GM21367 (cell line): ENCODE results near the gene CCNY.

Experiments used
- ATAC-seq: cut with Tn5 transposase; IDR thresholded peaks from one replicate; pipeline ENCODE4 v1.9.1; 2021; ENCODE audit not compliant: unreplicated experiment

CCNY gene

GRCh38 chr10:35448687-35449662, 112.7 kb downstream of the CCNY start:
- ATAC-seq = no peak

DNA sequence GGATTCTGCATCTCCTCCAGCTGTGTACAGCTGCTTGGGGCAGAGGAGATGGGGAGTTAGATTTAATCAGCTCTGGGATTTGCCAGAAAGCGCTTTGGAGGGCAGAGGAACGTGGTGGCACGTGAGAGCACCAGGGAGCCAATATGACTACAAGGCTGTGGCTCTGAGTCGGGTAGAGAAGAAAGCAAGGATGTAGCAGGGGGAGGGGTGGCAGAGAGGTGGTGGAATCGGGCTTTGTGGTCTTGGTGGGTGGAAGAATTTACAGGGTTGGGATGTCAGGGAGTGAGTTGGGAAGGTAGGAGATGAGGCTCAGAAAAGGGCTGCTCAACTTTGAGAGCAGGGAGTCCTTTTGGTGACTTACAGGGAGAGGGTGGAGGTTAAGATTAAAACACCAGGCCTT, 113.6 kb downstream of the CCNY start:
- ATAC-seq = no peak

DNA sequence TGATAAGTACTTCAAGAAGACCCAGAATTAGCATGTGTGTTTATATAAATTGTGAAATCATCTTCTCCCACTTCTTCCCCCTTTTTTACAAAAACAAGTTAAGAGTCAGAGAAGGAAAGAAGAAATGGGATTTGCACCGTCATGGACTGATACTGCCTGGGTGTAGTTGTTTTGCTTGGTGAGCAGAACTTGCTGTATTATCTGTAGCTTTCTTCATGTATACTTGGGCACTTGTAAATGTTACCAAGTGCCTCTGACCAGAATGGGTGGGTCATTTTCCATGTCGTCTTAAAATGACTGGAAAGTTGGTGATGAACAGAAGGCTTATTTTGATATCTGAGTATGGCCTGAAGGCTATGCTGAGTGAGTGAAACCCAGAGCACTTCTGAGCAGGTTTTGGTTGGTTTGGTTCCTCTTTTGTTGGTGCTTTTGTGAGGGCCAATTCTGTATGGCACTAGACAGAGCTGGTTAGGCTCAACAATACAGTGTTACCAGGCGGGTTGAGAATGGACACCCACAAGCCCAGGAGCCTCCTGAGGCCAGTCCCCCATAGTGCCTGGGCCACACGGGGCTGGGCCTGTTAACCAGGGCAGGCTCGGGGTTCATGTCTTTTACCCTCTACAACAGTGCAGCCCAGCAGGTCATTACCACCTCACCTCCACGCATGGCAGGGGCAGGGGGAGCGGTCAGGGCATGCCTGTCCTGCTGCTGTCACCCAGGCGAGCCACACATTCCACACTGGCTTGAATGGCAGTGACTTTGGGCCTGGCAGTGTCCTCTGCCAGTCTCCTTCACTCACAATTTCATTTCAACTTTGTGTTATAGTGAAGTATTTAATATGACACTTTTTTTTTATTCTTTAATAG, 115.1 kb downstream of the CCNY start:
- ATAC-seq = peak; percentile 97

DNA sequence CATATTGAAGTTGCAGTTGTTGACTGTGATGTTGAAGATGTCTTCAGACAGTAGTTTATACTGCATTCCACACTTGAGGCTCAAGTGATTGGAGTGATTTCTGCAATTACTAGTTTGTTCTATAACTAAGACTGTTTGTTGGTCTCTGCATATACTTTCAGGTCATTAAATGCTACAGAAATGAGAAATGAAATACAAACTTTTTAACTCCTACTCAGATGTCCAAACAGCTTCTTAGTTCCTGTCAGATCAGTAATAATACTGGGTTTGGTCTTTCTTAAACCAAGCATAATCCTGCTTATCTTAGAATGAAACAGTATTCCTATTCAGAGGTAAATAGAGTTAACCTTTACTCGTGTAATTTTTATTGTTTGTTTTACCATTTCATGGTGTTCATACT, 115.9 kb downstream of the CCNY start:
- ATAC-seq = no peak

- ATAC-seq = no peak
Observed at GRCh38 chr10:35452847-35453246, 116.5 kb downstream of the CCNY start.

- no peak for ATAC-seq
Observed at GRCh38 chr10:35453855-35454532, 117.7 kb downstream of the CCNY start.

DNA sequence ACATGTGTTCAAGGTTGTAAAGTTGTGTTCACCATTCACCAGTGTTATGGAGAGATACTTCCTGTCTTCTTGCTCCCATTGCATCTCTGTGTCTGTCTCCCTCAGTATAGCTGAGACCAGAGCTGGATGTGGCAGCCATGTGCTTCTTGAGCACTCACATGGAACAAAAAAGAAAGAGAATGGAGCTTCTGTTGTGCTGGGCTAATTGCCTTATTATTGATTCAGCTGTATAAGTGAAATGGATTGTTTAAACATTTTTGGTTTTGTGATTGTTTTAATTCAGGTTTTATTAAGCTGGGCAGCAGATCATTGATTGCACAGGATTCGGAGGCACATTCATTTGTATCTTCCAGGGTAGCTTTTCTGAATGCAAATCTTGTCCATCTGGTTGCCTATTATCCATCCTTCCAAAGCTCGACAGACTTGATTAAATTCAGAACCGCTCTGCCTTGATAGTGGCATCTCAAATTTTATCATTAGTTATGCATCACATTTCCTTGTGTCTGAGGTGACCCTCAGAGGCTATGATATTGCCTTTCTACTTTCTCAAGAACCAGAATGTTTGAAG, 119.9 kb downstream of the CCNY start:
- no peak for ATAC-seq

DNA sequence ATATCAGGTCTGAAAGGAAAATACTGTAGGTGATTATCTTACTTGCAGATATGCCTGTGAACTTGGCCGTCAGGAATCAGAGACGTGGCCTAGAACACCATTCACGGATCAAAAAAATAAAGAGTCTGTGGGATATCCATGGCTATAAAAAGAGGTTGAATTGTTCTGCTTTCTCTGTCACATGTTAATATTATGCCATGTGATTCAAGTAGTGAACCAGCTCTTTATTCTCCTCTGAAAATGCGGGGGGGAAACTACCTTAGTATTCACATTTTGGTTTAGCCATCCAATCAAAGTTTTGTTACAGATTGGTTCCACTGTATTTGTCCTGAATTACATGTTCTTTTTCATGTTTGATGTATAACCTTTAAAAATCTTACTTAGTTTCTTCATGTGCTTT, 120.5 kb downstream of the CCNY start:
- ATAC-seq = no peak

GRCh38 chr10:35458500-35459448, 122.5 kb downstream of the CCNY start:
- ATAC-seq = no peak

GRCh38 chr10:35459449-35459847, 123.1 kb downstream of the CCNY start:
- no peak for ATAC-seq

GRCh38 chr10:35460852-35461460, 124.6 kb downstream of the CCNY start:
- no peak for ATAC-seq

DNA sequence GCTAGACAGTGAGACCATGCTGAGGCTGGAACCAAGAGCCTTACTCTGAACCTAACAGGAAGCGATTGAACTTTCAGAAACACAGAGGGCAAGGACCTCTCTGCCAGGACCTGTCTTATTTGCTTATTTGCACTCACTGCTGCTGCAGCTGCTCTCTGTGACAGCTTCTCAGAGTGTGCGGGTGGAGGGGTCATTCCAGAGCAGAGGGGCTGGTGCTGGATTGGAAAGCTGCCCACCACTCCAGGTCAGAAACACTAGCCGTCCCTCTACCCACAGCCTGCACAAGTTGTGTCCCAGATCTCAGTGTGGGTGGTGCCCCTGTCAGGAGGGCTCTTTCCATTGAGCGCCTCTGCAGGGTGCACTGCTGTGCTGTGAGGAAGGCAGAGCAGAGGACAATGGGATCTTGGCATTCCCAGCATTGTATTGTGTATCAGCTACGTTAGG, 126.2 kb downstream of the CCNY start:
- ATAC-seq = peak; percentile 90

DNA sequence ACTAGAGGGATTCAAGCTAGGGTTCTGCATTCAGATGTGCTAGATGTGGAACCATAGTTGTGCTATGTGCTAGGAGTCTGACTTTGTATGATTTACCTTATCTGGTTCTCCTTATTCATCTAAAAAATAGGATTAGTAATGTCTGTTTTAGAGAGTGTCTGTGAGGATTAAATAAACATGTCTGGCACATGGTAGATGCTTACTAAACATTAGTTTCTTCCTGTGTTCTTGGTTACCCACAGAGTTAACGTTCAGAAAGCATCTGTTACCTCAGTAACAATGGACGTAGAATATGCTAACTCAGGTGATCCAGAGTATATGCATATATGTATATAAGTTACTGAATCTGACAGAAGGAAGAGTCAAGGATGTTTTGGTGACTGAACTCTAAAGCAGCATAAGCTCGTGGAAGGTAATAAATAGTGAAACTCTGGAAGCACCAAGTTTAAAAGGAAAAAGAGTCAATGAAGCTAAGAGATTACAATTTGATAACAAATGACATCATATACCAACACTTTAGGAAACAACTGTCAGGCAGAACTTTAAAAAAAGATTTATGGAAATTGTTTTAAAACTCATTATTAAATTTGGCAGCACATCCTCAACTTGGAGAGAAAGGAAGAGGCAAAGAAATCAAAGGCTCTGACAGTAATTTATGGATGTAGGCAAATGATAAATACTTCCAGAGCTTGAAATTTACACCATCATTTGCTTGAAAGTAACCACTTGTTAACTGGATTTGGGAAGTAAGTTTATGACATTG, 127.0 kb downstream of the CCNY start:
- no peak for ATAC-seq

- no peak for ATAC-seq
Observed at GRCh38 chr10:35463878-35464277, 127.6 kb downstream of the CCNY start.

DNA sequence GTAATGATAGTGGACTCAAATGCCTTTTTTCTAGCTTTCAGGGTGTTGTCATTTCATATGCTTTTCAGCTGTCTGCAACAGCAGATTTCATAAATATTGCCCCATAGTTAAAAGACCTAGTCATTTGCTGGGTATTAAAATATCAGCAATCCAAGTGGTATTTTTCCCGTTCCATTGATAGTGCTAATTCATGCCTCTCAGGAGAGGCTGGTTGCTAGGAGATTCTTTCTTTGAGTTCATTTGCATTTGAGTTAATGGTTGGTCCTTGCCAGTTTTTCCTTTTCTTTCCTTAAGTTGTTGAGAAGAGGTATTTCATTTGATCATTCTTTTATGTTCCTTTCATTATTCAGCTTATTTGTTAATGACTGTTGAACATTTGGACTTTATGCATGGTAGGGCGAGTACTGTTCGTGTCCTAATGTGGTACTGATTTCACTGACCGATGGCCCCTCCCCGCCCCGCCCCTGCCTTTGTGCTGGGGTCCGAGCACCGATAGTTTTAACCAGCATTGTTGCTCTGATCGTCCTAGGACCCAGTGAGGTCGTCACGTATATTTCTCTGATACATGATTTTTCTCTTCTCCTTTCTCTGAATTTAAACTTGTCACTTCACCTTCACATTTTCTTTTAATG, 128.6 kb downstream of the CCNY start:
- ATAC-seq = no peak

GRCh38 chr10:35465673-35466072, 129.4 kb downstream of the CCNY start:
- ATAC-seq = no peak

GRCh38 chr10:35466170-35466569, 129.9 kb downstream of the CCNY start:
- ATAC-seq = no peak

DNA sequence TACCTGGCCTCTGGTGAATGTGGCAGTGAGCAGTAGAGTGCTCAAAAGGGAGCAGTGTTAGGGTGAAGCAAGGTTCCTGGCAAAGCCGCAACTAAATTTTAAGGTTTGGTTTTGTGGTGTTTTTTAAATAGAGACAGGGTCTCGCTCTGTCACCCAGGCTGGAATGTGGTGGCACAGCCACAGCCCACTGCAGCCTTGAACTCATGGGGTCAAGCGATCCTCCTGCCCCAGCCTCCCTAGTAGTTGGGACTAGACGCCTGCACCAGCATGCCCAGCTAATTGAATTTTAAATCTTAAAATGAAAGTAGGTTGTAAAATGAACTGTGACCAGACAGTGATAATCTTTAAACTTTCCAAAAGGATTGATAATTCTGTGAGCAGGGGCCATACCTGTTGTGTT, 130.4 kb downstream of the CCNY start:
- ATAC-seq = no peak
